GM12892 (cell line): Measurements from ENCODE around the gene IDH1.

ENCODE experiments used
- POLR2AphosphoS5 ChIP-seq: IDR thresholded peaks from 2 replicates; pipeline ENCODE4 v1.6.1; 2011; ENCODE audit warnings: low read depth, low read length, control low read depth
- TAF1 ChIP-seq: IDR thresholded peaks from 2 replicates; pipeline ENCODE4 v1.6.1; 2011; ENCODE audit warnings: low read depth, mild to moderate bottlenecking, control low read depth, low read length, borderline replicate concordance

DNA sequence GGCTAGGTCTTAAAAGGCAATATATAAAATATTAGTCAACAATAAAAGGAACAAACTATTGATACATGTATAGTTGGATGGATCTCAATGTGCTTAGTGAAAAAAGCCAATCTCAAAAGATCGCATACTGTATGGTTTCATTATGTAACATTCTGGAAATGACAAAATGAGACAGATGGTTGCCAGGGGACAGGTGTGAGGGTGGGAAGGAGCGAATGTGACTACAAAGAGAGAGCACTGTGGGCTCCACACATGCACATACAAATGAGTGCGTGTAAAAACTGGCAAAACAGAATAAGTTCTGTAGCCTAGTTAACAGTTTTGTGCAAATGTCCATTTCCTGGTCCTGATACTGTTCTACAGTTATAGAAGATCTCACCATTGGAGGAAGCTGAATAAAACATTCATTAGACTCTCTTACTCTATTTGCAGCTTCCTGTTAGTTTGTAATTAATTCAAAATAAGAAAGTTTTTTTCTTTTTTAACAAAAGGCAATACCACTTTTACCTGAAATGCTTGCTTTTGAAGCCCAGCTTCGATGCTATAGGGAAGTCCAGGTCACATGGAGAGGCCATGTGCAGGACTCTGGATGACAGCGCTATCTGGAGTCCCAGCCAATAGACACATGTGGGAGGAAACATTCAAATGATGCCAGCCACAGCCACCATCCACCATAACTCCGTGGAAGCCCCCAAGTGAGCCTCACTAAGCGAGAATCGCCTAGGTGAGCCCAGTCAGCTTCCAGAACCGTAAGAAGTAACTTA is 44.0 kb downstream of the IDH1 start:
- TF ChIP-seq TAF1 (no peak), POLR2AphosphoS5 (no peak)
